NB4 (cell line): ENCODE measurements around the gene STRAP.
A peak's percentile ranks its signal among the peaks of the same experiment; 100 is the strongest.

Source experiments
- DNase-seq: peaks from one replicate; pipeline ENCODE4 v3.0.0; 2010; ENCODE audit warnings: low read depth
- H3K4me3 ChIP-seq: one replicate; pipeline ENCODE4 v1.5.1; 2011; ENCODE audit warnings: mild to moderate bottlenecking, low read depth, low read length, moderate library complexity
- MYC ChIP-seq: IDR thresholded peaks from 2 replicates; pipeline ENCODE4 v1.6.1; 2011; ENCODE audit warnings: low read depth, low read length
- POLR2A ChIP-seq: IDR thresholded peaks from 2 replicates; pipeline ENCODE4 v1.6.1; 2011; ENCODE audit warnings: mild to moderate bottlenecking; ENCODE audit not compliant: insufficient read length; ENCODE audit errors: extremely low read depth
- TF ChIP-seq, protein P1 (sequence below): IDR thresholded peaks from one replicate; pipeline ENCODE4 v1.5.1; 2012; ENCODE audit warnings: low read depth, low read length
- TF ChIP-seq, protein P2 (sequence below): IDR thresholded peaks from 2 replicates; pipeline ENCODE4 v1.6.1; 2011; ENCODE audit warnings: low read depth, low read length

The STRAP gene

GRCh38 chr12:15883536-15883935 lies 1.3 kb downstream of the STRAP start:
- TF ChIP-seq, protein P1, sequence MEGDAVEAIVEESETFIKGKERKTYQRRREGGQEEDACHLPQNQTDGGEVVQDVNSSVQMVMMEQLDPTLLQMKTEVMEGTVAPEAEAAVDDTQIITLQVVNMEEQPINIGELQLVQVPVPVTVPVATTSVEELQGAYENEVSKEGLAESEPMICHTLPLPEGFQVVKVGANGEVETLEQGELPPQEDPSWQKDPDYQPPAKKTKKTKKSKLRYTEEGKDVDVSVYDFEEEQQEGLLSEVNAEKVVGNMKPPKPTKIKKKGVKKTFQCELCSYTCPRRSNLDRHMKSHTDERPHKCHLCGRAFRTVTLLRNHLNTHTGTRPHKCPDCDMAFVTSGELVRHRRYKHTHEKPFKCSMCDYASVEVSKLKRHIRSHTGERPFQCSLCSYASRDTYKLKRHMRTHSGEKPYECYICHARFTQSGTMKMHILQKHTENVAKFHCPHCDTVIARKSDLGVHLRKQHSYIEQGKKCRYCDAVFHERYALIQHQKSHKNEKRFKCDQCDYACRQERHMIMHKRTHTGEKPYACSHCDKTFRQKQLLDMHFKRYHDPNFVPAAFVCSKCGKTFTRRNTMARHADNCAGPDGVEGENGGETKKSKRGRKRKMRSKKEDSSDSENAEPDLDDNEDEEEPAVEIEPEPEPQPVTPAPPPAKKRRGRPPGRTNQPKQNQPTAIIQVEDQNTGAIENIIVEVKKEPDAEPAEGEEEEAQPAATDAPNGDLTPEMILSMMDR: no peak
- no peak for DNase-seq
- peak overlapping the region; percentile 99 for H3K4me3 ChIP-seq

DNA sequence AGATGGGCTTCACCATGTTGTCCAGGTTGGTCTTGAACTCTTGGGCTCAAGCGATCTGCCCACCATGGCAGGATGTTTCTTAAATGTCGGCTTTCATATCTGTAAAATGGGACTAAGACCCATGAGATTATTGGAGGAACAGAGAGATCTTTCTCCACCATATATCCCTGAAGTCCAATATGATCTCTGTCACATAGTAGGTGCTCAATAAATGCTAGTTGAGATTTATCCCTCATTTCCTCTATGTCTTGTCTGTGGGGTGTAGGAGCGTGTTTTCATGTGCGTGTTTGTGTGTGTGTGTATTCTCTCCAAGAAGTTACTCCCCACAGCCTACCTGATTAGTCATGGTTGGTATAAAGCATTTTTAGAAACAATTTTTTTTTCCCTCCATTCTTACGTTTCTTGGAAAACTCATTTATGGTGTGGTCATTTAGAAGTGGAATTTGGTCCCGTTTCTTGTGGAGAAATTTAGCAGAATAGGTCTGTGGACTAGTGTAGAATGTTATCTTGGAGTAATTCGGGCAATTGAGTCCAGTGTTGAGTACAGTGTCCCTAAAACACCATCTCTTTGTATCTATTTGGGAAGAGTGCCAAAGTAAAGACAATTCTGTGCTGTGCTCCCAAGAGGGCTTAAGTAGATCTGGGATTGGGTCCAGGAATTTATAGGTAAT lies 4.3 kb downstream of the STRAP start:
- DNase-seq: no peak
- H3K4me3 ChIP-seq: peak overlapping the region; percentile 27
- TF ChIP-seq POLR2A (no peak), MYC (no peak)
- TF ChIP-seq, protein P2, sequence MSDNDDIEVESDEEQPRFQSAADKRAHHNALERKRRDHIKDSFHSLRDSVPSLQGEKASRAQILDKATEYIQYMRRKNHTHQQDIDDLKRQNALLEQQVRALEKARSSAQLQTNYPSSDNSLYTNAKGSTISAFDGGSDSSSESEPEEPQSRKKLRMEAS: no peak
- TF ChIP-seq, protein P1: no peak

GRCh38 chr12:15887043-15887817 lies 5.0 kb downstream of the STRAP start:
- DNase-seq: no peak
- TF ChIP-seq, protein P1: no peak
- no peak for TF ChIP-seq MYC
- TF ChIP-seq, protein P2: no peak
- no peak for TF ChIP-seq POLR2A
- peak overlapping the region; percentile 14 for H3K4me3 ChIP-seq

DNA sequence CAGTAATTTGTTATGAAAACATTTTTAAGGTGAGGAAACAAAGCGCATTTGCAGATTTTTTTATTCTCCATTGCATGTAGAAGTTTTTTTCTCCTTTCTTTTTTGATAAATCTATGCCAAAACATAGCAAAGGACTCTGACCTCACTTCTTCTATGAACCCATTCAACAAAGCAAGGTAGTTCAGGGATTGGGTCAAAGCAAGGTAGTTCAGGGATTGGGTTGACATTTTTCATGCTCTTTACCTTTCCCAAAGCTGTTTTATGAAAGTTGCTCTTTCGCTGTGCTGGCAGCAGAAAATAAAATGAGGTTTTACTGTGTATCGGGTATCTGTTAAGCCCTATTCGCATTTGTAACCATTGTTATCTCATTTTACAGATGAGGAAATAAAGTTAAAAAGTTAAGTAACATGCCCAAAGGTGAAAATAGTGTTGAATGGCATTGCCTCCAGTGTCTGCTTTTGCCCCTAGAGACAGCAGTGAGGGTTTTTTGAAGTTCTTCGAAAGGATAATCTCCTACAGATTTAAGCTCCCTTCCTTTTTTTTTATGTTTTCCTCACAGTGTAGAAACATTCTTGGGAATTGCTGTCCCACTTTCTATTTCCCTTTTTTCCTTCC lies 10.6 kb downstream of the STRAP start:
- no peak overlapping the region for H3K4me3 ChIP-seq
- no peak for DNase-seq
- TF ChIP-seq, protein P1: no peak
- TF ChIP-seq MYC (no peak), POLR2A (no peak)
- TF ChIP-seq, protein P2: no peak

DNA sequence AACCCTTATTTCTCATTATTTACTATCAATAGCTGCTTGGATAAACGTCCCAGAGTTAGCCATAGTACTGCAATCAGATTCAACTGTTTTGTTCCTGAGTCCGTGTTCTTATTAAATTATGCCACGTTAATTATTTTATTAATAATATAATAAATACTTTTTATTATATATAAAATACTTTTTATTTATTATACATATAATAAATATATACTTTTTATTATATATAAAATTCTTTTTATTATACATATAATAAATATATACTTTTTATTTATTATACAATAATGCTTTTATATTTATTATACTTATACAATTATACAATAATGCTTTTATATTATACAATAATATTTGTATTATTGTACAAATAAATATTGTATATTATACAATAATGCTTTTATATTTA lies 11.1 kb downstream of the STRAP start:
- H3K4me3 ChIP-seq: no peak overlapping the region
- TF ChIP-seq, protein P1: no peak
- TF ChIP-seq POLR2A (no peak), MYC (no peak)
- TF ChIP-seq, protein P2: no peak
- DNase-seq: no peak
